ENCODE results near the gene ARRB1. TPM values are rescaled to one million over a fixed set of nuclear protein-coding genes. Genes with fewer than 3 reads are reported as not detected.

The ARRB1 gene
- total RNA-seq, 1 experiment from 2014 or later, result 90.1 TPM

- TF ChIP-seq CREM (CRISPR knock-in tag; IDR thresholded peaks at IDR 0.05) (no peak), MXD4 (CRISPR knock-in tag; IDR thresholded peaks at IDR 0.05; ENCODE audit: borderline replicate concordance) (no peak), HMGA2 (CRISPR knock-in tag; IDR thresholded peaks at IDR 0.05) (no peak), ZNF396 (CRISPR knock-in tag; IDR thresholded peaks at IDR 0.05; ENCODE audit: borderline replicate concordance) (no peak), NR1H2 (CRISPR knock-in tag; IDR thresholded peaks at IDR 0.05) (no peak), ZNF671 (CRISPR knock-in tag; IDR thresholded peaks at IDR 0.05) (no peak), RELA (CRISPR knock-in tag; IDR thresholded peaks at IDR 0.05; ENCODE audit: borderline replicate concordance) (no peak), NFE2L1 (CRISPR knock-in tag; IDR thresholded peaks at IDR 0.05) (no peak), MLX (CRISPR knock-in tag; IDR thresholded peaks at IDR 0.05) (no peak), PREB (CRISPR knock-in tag; IDR thresholded peaks at IDR 0.05; ENCODE audit: borderline replicate concordance) (no peak), IRF2 (CRISPR knock-in tag; IDR thresholded peaks at IDR 0.05; ENCODE audit: borderline replicate concordance, low read depth) (no peak), TEAD4 (CRISPR knock-in tag; IDR thresholded peaks at IDR 0.05) (no peak)
- TF ChIP-seq, protein P1, sequence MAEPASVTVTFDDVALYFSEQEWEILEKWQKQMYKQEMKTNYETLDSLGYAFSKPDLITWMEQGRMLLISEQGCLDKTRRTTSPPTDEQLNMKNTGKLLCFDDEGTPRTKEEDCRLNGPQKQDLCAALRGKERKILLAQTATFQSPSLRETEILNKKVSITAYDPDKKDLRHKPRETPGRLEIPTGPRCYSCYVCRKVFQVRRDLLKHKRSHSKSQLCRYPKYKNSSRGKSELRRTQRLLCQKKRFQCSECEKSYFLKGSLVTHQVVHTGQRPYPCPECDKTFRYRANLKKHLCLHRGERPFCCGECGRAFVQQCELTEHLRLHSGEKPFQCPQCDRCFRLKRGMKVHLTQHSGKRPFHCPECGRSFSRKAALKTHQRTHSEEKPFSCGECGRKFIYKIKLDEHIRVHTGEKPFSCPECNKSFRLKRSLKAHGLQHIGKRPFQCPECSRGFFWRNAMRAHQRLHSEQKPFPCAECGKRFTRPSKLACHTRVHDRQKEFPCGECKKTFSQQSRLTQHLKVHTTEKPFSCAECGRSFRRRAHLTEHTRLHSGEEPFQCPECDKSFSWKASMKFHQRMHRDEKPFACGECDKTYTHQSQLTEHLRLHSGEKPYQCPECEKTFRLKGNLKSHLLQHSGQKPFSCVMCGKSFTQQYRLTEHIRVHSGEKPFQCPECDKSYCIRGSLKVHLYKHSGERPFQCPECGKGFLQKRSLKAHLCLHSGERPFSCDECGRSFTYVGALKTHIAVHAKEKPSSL (CRISPR knock-in tag; conservative IDR thresholded peaks at IDR 0.05), result no peak
- TF ChIP-seq, protein P2, sequence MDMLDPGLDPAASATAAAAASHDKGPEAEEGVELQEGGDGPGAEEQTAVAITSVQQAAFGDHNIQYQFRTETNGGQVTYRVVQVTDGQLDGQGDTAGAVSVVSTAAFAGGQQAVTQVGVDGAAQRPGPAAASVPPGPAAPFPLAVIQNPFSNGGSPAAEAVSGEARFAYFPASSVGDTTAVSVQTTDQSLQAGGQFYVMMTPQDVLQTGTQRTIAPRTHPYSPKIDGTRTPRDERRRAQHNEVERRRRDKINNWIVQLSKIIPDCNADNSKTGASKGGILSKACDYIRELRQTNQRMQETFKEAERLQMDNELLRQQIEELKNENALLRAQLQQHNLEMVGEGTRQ (CRISPR knock-in tag; IDR thresholded peaks at IDR 0.05), result no peak
- H3K4me3 Mint-ChIP-seq, result no peak overlapping the region
- CTCF ChIA-PET, result interaction anchor here (1.3 kb wide), 1 partner anchor 241 kb away, joined by 4 read pairs; no protein-coding TSS in a partner anchor
- POLR2A ChIA-PET, result interaction anchor here (0.6 kb wide), 1 partner anchor 121 kb away, joined by 8 read pairs; no protein-coding TSS in a partner anchor
- peaks cover 15% of the 10 kb centered on the region for H3K27me3 Mint-ChIP-seq (ENCODE audit: low read depth)
- ATAC-seq, result no peak
- H3K4me1 Mint-ChIP-seq, result peaks cover 20% of the 10 kb centered on the region
- no peak for DNase-seq (ENCODE audit: low spot score)
- peaks cover 15% of the 10 kb centered on the region for H3K36me3 Mint-ChIP-seq
- no peaks in the 10 kb centered on the region for H3K9me3 Mint-ChIP-seq
- H3K27ac Mint-ChIP-seq, result no peak overlapping the region
Measured at GRCh38 chr11:75264356-75264755, 87.1 kb downstream of the ARRB1 start.

GRCh38 chr11:75263944-75264349 is 87.5 kb downstream of the ARRB1 start:
- H3K27ac Mint-ChIP-seq, result no peak overlapping the region
- no peak for DNase-seq (ENCODE audit: low spot score)
- peaks cover 20% of the 10 kb centered on the region for H3K4me1 Mint-ChIP-seq
- H3K27me3 Mint-ChIP-seq (ENCODE audit: low read depth), result peaks cover 17% of the 10 kb centered on the region
- CTCF ChIA-PET, result interaction anchor here (1.3 kb wide), 1 partner anchor 241 kb away, joined by 4 read pairs; no protein-coding TSS in a partner anchor
- peak; percentile 79 for TF ChIP-seq ZNF121 (CRISPR knock-in tag; IDR thresholded peaks at IDR 0.05)
- TF ChIP-seq, protein P3, sequence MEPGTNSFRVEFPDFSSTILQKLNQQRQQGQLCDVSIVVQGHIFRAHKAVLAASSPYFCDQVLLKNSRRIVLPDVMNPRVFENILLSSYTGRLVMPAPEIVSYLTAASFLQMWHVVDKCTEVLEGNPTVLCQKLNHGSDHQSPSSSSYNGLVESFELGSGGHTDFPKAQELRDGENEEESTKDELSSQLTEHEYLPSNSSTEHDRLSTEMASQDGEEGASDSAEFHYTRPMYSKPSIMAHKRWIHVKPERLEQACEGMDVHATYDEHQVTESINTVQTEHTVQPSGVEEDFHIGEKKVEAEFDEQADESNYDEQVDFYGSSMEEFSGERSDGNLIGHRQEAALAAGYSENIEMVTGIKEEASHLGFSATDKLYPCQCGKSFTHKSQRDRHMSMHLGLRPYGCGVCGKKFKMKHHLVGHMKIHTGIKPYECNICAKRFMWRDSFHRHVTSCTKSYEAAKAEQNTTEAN (CRISPR knock-in tag; IDR thresholded peaks at IDR 0.05), result no peak
- TF ChIP-seq GABPB1 (CRISPR knock-in tag; IDR thresholded peaks at IDR 0.05), result peak; percentile 92
- no peak for ATAC-seq
- POLR2A ChIA-PET, result no interaction called here
- no peaks in the 10 kb centered on the region for H3K9me3 Mint-ChIP-seq
- peaks cover 15% of the 10 kb centered on the region for H3K36me3 Mint-ChIP-seq
- H3K4me3 Mint-ChIP-seq, result no peak overlapping the region
